Gastroesophageal sphincter (tissue), 3 donors: ENCODE data around the gene MADD.

Experiments
- CTCF ChIP-seq, 4 experiments: fragments of 200-600 bp in 2 of 4; fragments of 450-650 bp in 2 of 4; sonication (generic) in 1 of 4; IDR thresholded peaks; one replicate each; pipeline ENCODE4 v1.5.1; 2017 to 2019; ENCODE audit warnings: antibody characterized with exemption in 4 of 4, mild to moderate bottlenecking in 2 of 4, moderate library complexity in 2 of 4
- EP300 ChIP-seq: sonication (generic); formaldehyde crosslinking; IDR thresholded peaks from one replicate; pipeline ENCODE4 v1.6.1; 2017; ENCODE audit warnings: antibody characterized with exemption, mild to moderate bottlenecking
- POLR2A ChIP-seq, 2 donors: fragments of 450-650 bp; IDR thresholded peaks; one replicate each; pipeline ENCODE4 v1.6.1; 2017; ENCODE audit warnings: antibody characterized with exemption in 2 of 2, mild to moderate bottlenecking in 2 of 2, moderate library complexity in 1 of 2

- TF ChIP-seq CTCF (IDR thresholded peaks at IDR 0.05) (no peak), EP300 (no peak), POLR2A (IDR thresholded peaks at IDR 0.05) (no peak)
These were observed 102.5 kb downstream of the MADD start for GRCh38 chr11:47372422-47372821.
